K562 (cell line): ENCODE data around the gene MSH2. TPM values are rescaled to one million over a fixed set of nuclear protein-coding genes. Genes with fewer than 3 reads are reported as not detected.

Source experiments
- ATAC-seq: fragments of 200-7000 bp; cut with Tn5 transposase; 3 replicates; pipeline ENCODE4 v1.9.1; 2020; ENCODE audit warnings: moderate library complexity
- BruUV-seq: library from RNA; stranded (reverse); fragments of 400-500 nt; replicated peaks from 2 replicates; lab custom pipeline; 2021; lab: Mats Ljungman, UMichigan
- CTCF ChIA-PET: fragments of 300-600 bp; formaldehyde crosslinking; extraction: SDS; loops from one replicate; lab custom pipeline; 2021; ENCODE audit warnings: low intra/inter-chr PET ratio; lab: Yijun Ruan, JAX
- POLR2A ChIA-PET: fragments of 300-600, 350-650 bp; sonication (Branson Sonifier 250); formaldehyde crosslinking; extraction: SDS; loops from one replicate; lab custom pipeline; 2021; ENCODE audit warnings: antibody characterized with exemption, inconsistent platforms; lab: Yijun Ruan, JAX
- DNase-seq, 4 experiments: peaks; one replicate each; pipeline versions ENCODE4 v3.0.0 to v3.0.0-alpha.2; 2011 to 2018; ENCODE audit warnings: low spot score in 3 of 4, mixed read lengths in 3 of 4; ENCODE audit errors: extremely low read depth in 1 of 4
- FAIRE-seq: peaks from 2 replicates; lab custom pipeline; 2011; peaks lifted over from hg19 to GRCh38; lab: Jason Lieb, UNC
- H2AFZ ChIP-seq: 2 replicates; pipeline ENCODE4 v1.6.0; 2011; ENCODE audit warnings: low read depth, low read length, control low read depth, inconsistent platforms
- H3K27ac ChIP-seq: fragments of 200-600 bp; 3 replicates; pipeline ENCODE4 v1.8.0; 2011; ENCODE audit warnings: low read depth, mild to moderate bottlenecking, control low read depth, inconsistent platforms, low read length, moderate library complexity, mixed read lengths; ENCODE audit errors: extremely low read depth
- H3K27me3 ChIP-seq, 2 experiments: fragments of 300-600 bp in 1 of 2; 2 replicates in 1 of 2; 3 replicates in 1 of 2; pipeline versions ENCODE4 v1.6.0 to v1.8.0; 2011; ENCODE audit warnings: inconsistent platforms in 2 of 2, low read length in 2 of 2, mild to moderate bottlenecking in 1 of 2, mixed read lengths in 1 of 2, moderate library complexity in 1 of 2; ENCODE audit not compliant: control insufficient read depth in 2 of 2, insufficient read depth in 2 of 2
- H3K36me3 ChIP-seq: fragments of 300-600 bp; 3 replicates; pipeline ENCODE4 v1.8.0; 2011; ENCODE audit warnings: mild to moderate bottlenecking, low read length, inconsistent platforms; ENCODE audit not compliant: control insufficient read depth, insufficient read depth
- H3K4me1 ChIP-seq, 2 experiments: fragments of 200-600 bp in 1 of 2; replicated peaks in 1 of 2; 2 replicates in 1 of 2; 3 replicates in 1 of 2; pipeline versions ENCODE4 v1.5.1 to v1.8.0; 2011; ENCODE audit warnings: inconsistent platforms in 2 of 2, low read length in 2 of 2, mild to moderate bottlenecking in 1 of 2, mixed read lengths in 1 of 2, moderate library complexity in 1 of 2; ENCODE audit not compliant: control insufficient read depth in 2 of 2, insufficient read depth in 2 of 2
- H3K4me2 ChIP-seq: 2 replicates; pipeline ENCODE4 v1.6.1; 2011; ENCODE audit warnings: low read length, control low read depth, inconsistent platforms, mixed read lengths; ENCODE audit not compliant: insufficient read depth
- H3K4me3 ChIP-seq: fragments of 200-600 bp; sonication (generic), shearing (Covaris generic); 2 replicates; pipeline ENCODE4 v1.5.1; 2016; ENCODE audit warnings: control low read depth, inconsistent platforms
- H3K79me2 ChIP-seq: fragments of 200-600 bp; 3 replicates; pipeline ENCODE4 v1.8.0; 2011; ENCODE audit warnings: low read length, inconsistent platforms; ENCODE audit not compliant: control insufficient read depth, insufficient read depth
- H3K9ac ChIP-seq, 2 experiments: 2 replicates each; pipeline versions ENCODE4 v1.6.0 to v1.6.1; 2011; ENCODE audit warnings: low read depth in 2 of 2, low read length in 2 of 2, control low read depth in 1 of 2, inconsistent platforms in 1 of 2, mild to moderate bottlenecking in 1 of 2, mixed read lengths in 1 of 2; ENCODE audit not compliant: insufficient read depth in 1 of 2
- H3K9me1 ChIP-seq: one replicate; pipeline ENCODE4 v1.6.0; 2011; ENCODE audit warnings: inconsistent platforms, mild to moderate bottlenecking, low read length, moderate library complexity; ENCODE audit not compliant: control insufficient read depth, insufficient read depth
- H3K9me3 ChIP-seq: replicated peaks from 2 replicates; pipeline ENCODE4 v1.5.1; 2011; ENCODE audit warnings: low read depth, low read length, inconsistent platforms; ENCODE audit not compliant: control insufficient read depth, insufficient read depth
- H4K20me1 ChIP-seq: replicated peaks from 2 replicates; pipeline ENCODE4 v1.6.1; 2011; ENCODE audit warnings: low read length, inconsistent platforms, mixed read lengths; ENCODE audit not compliant: control insufficient read depth, insufficient read depth
- GATA2 ChIP-seq: sonication (generic); formaldehyde crosslinking; IDR thresholded peaks from 2 replicates; pipeline ENCODE4 v1.4.0; 2020; ENCODE audit warnings: mild to moderate bottlenecking, missing genetic modification reagents
- MYNN ChIP-seq, 2 experiments: sonication (generic); formaldehyde crosslinking in 1 of 2; IDR thresholded peaks; 2 replicates each; pipeline versions ENCODE4 v1.5.0 to v1.6.1; 2016 to 2020; ENCODE audit warnings: antibody characterized with exemption in 1 of 2, missing genetic modification reagents in 1 of 2
- POLR2B ChIP-seq: fragments of 450-650 bp; IDR thresholded peaks from 2 replicates; pipeline ENCODE4 v1.6.1; 2018; ENCODE audit warnings: low read depth; ENCODE audit not compliant: partially characterized antibody
- ZNF75A ChIP-seq: fragments of 450-650 bp; formaldehyde crosslinking; IDR thresholded peaks from 2 replicates; pipeline ENCODE4 v1.4.0; 2020; ENCODE audit warnings: mild to moderate bottlenecking
- ZNF77 ChIP-seq: fragments of 250-450 bp; sonication (Bioruptor Pico); IDR thresholded peaks from 2 replicates; pipeline ENCODE4 v1.5.0; 2020
- WGBS: fragments of 100-300 bp; shearing (Covaris generic); methylation state at CpG from one replicate; pipeline ENCODE4 v1.1.6; 2016; ENCODE audit warnings: low coverage, mixed read lengths; ENCODE audit not compliant: insufficient coverage; ENCODE audit errors: missing lambda C conversion rate; 5-methylcytosine and 5-hydroxymethylcytosine counted together
- in situ Hi-C: fragments of 300-500 bp; cut with MboI; formaldehyde crosslinking; loops from 4 replicates; pipeline ENCODE4 v1.15.0; 2018; ENCODE audit warnings: inconsistent platforms, mixed read lengths
- intact Hi-C: fragments of 100-400 bp; cut with micrococcal nuclease; formaldehyde crosslinking; loops from 2 replicates; pipeline ENCODE4 v1.14.2; 2022
- polyA plus RNA-seq, 8 experiments: library from polyadenylated mRNA; depleted of rRNA in 4 of 8; stranded (reverse) in 5 of 8; unstranded in 3 of 8; fragments of >200 nt; fragmentation: Nextera tagmentation in 2 of 8; fragmentation: Illumina TruSeq in 1 of 8; extraction: Ambion mirVana in 2 of 8; extraction: Trizol in 1 of 8; gene quantifications; 2 replicates each; pipeline versions ENCODE4 v1.2.1 to v1.2.3, GENCODE V29; 2011 to 2014; ENCODE audit warnings: inconsistent platforms in 1 of 8, missing spikeins in 1 of 8
- total RNA-seq, 7 experiments: library from RNA; depleted of rRNA in 6 of 7; stranded (reverse); fragments of >200 nt in 6 of 7; fragmentation: Illumina TruSeq in 2 of 7; extraction: Trizol in 2 of 7; gene quantifications; 2 replicates each; pipeline versions ENCODE4 v1.2.1 to v1.2.3, GENCODE V29; 2011 to 2021; ENCODE audit warnings: low replicate concordance in 1 of 7

MSH2 gene
- total and polyA plus RNA-seq, 9 of the 15 experiments (the other 6 are each of a cell fraction or from before 2014, with no cell fraction given) = 51.8 to 139 (median 113) TPM

- no peak for TF ChIP-seq ZNF77
- no peak for TF ChIP-seq MYNN (IDR thresholded peaks at IDR 0.05)
- no peak for TF ChIP-seq MYNN (CRISPR knock-in tag; IDR thresholded peaks at IDR 0.05)
- no peak for TF ChIP-seq POLR2B
- no peak for TF ChIP-seq GATA2 (CRISPR knock-in tag)
These were observed 23.6 kb upstream of the MSH2 start (continued) for GRCh38 chr2:47379384-47379783.

GRCh38 chr2:47381408-47381807, 21.5 kb upstream of the MSH2 start:
- Histone ChIP-seq H2AFZ (no peak overlapping the region), H3K27me3 (no peaks in the 10 kb centered on the region), H3K27ac (no peak overlapping the region), H3K4me3 (no peak overlapping the region), H3K4me1 (no peaks in the 10 kb centered on the region; a peak in 1 of 5 replicates), H3K79me2 (no peaks in the 10 kb centered on the region), H3K9ac (no peak overlapping the region), H4K20me1 (no peaks in the 10 kb centered on the region), H3K36me3 (peaks cover 37% of the 10 kb centered on the region; the same call in 1 of the 3 replicates), H3K9me1 (no peaks in the 10 kb centered on the region), H3K9me3 (no peaks in the 10 kb centered on the region), H3K4me2 (no peak overlapping the region)
- no peak for DNase-seq
- FAIRE-seq = no peak
- intact Hi-C loops (no loop called here), in situ Hi-C loops (no loop called here)
- no peak for TF ChIP-seq ZNF75A (CRISPR knock-in tag)
- BruUV-seq = no TSS peak
- no peak for ATAC-seq
- WGBS = 56% methylated on average over 1 of the region's 1 CpG
- POLR2A ChIA-PET = no interaction called here
- CTCF ChIA-PET = no interaction called here
